Fibroblast of lung (primary cell): ENCODE data around the gene TRIM46.

ENCODE experiments used
- EZH2 ChIP-seq: IDR thresholded peaks from 2 replicates; pipeline ENCODE4 v1.5.1; 2012; ENCODE audit warnings: low read length, control low read depth, mild to moderate bottlenecking; ENCODE audit errors: missing control alignments
- TF ChIP-seq, protein P1 (sequence below), 2 donors: IDR thresholded peaks in 1 of 2; conservative IDR thresholded peaks in 1 of 2; 1 replicate in 1 of 2; 2 replicates in 1 of 2; pipeline ENCODE4 v1.5.1; 2011 to 2012; ENCODE audit warnings: low read length in 2 of 2, control low read depth in 1 of 2, inconsistent platforms in 1 of 2, low read depth in 1 of 2, mild to moderate bottlenecking in 1 of 2

DNA sequence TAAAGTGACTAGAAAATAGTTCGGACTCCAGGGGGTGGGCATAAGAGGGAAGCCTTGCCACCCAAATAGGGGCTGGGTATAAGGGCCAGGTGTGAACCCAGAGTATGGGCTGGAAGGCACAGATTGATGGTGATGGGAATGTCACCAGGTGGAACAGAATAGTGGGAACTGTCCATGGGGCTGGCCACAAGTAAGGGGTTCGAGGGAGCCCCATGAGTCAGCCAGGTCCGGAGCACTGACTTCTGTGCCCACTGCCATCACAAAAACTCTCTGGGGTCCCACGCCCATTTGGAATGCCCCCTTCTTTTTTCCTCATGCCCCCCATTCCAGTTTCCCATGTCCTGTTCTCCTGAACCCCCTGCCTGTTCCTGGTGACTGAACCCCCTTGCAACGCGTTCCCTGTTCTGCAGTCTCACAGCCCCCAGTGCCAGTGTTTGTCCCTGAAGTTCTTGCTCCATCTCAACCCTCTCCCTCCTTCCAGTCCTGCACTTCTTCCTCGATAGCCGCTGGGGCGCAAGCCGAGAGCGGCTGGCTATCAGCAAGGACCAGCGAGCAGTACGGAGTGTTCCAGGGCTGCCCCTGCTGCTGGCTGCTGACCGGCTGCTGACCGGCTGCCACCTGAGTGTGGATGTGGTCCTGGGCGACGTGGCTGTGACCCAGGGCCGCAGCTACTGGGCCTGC, 7.9 kb downstream of the TRIM46 start:
- TF ChIP-seq, protein P1, sequence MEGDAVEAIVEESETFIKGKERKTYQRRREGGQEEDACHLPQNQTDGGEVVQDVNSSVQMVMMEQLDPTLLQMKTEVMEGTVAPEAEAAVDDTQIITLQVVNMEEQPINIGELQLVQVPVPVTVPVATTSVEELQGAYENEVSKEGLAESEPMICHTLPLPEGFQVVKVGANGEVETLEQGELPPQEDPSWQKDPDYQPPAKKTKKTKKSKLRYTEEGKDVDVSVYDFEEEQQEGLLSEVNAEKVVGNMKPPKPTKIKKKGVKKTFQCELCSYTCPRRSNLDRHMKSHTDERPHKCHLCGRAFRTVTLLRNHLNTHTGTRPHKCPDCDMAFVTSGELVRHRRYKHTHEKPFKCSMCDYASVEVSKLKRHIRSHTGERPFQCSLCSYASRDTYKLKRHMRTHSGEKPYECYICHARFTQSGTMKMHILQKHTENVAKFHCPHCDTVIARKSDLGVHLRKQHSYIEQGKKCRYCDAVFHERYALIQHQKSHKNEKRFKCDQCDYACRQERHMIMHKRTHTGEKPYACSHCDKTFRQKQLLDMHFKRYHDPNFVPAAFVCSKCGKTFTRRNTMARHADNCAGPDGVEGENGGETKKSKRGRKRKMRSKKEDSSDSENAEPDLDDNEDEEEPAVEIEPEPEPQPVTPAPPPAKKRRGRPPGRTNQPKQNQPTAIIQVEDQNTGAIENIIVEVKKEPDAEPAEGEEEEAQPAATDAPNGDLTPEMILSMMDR (conservative IDR thresholded peaks at IDR 0.05 in 1 of 2, IDR thresholded peaks at IDR 0.05 in 1 of 2; ENCODE audit: low read depth in 1 of 2, low read length in 2 of 2) = no peak
- no peak for TF ChIP-seq EZH2
